Colonic mucosa (tissue), 4 donors: ENCODE measurements around the gene PDE8B. TPM values are rescaled to one million over a fixed set of nuclear protein-coding genes. Genes with fewer than 3 reads are reported as not detected.

ENCODE experiments used
- DNase-seq: peaks from one replicate; pipeline ENCODE4 v3.0.0-alpha.2; 2020
- H3K27ac ChIP-seq: fragments of 200-600 bp; one replicate; pipeline ENCODE4 v1.8.0; 2021
- H3K27me3 ChIP-seq: fragments of 200-600 bp; one replicate; pipeline ENCODE4 v1.8.0; 2021
- H3K36me3 ChIP-seq: fragments of 200-600 bp; one replicate; pipeline ENCODE4 v1.8.0; 2021
- H3K4me1 ChIP-seq: fragments of 200-600 bp; one replicate; pipeline ENCODE4 v1.8.0; 2021; ENCODE audit warnings: mild to moderate bottlenecking
- H3K4me3 ChIP-seq: fragments of 200-600 bp; one replicate; pipeline ENCODE4 v1.8.0; 2021
- H3K9ac ChIP-seq, 2 donors: one replicate each; pipeline ENCODE4 v1.7.0; 2013; ENCODE audit warnings: control low read depth in 2 of 2, low read depth in 2 of 2, low read length in 2 of 2
- H3K9me3 ChIP-seq: fragments of 200-600 bp; one replicate; pipeline ENCODE4 v1.8.0; 2021
- CTCF ChIP-seq: fragments of 200-600 bp; IDR thresholded peaks from one replicate; pipeline ENCODE4 v1.8.0; 2022; ENCODE audit warnings: antibody characterized with exemption, mild to moderate bottlenecking
- intact Hi-C: fragments of 100-400 bp; cut with DNase I; formaldehyde crosslinking; loops from one replicate; pipeline ENCODE4 v1.14.1; 2022
- total RNA-seq, 2 donors: library from RNA; stranded (reverse); fragmentation: NEBNext Ultra II Directional in 1 of 2; extraction: Animal tissue kit (Norgen Biotek cat#: 25700) in 1 of 2; gene quantifications; one replicate each; pipeline ENCODE4 v1.2.1, GENCODE V29; 2021
- donor health status: healthy.
- donor health status: DM: no; HTN: no; CAD: no.
- donor health status: DM: no; HTN: no; CAD: no.

The PDE8B gene
- total RNA-seq, 2 donors from 2014 or later = 0.86 to 1.8 TPM

- Histone ChIP-seq H3K4me1 (no peaks in the 10 kb centered on the region), H3K9me3 (no peaks in the 10 kb centered on the region), H3K4me3 (no peak overlapping the region), H3K27ac (no peak overlapping the region), H3K9ac (no peak overlapping the region), H3K27me3 (no peaks in the 10 kb centered on the region), H3K36me3 (no peaks in the 10 kb centered on the region)
- DNase-seq = no peak
- intact Hi-C loops = no loop called here
- TF ChIP-seq CTCF = no peak
Measured at GRCh38 chr5:77333451-77334123, 123.1 kb downstream of the PDE8B start.

- no peak for DNase-seq
- intact Hi-C loops = no loop called here
- H3K36me3 ChIP-seq = no peaks in the 10 kb centered on the region
- no peaks in the 10 kb centered on the region for H3K27me3 ChIP-seq
- TF ChIP-seq CTCF = no peak
- no peak overlapping the region for H3K27ac ChIP-seq
- H3K4me1 ChIP-seq = no peaks in the 10 kb centered on the region
- no peaks in the 10 kb centered on the region for H3K9me3 ChIP-seq
- H3K4me3 ChIP-seq = no peak overlapping the region
- no peak overlapping the region for H3K9ac ChIP-seq
Measured at GRCh38 chr5:77337246-77337645, 126.8 kb downstream of the PDE8B start.

- TF ChIP-seq CTCF = no peak
- DNase-seq = no peak
- no peaks in the 10 kb centered on the region for H3K36me3 ChIP-seq
- no peaks in the 10 kb centered on the region for H3K9me3 ChIP-seq
- H3K9ac ChIP-seq = no peak overlapping the region
- H3K4me1 ChIP-seq = no peaks in the 10 kb centered on the region
- no peak overlapping the region for H3K27ac ChIP-seq
- H3K27me3 ChIP-seq = no peaks in the 10 kb centered on the region
- intact Hi-C loops = no loop called here
- no peak overlapping the region for H3K4me3 ChIP-seq
Measured at GRCh38 chr5:77337686-77338085, 127.2 kb downstream of the PDE8B start.

GRCh38 chr5:77339337-77339890 is 128.9 kb downstream of the PDE8B start:
- no peak overlapping the region for H3K4me3 ChIP-seq
- no peaks in the 10 kb centered on the region for H3K9me3 ChIP-seq
- no peak for DNase-seq
- H3K27ac ChIP-seq = no peak overlapping the region
- no peak for TF ChIP-seq CTCF
- H3K27me3 ChIP-seq = no peaks in the 10 kb centered on the region
- no peaks in the 10 kb centered on the region for H3K4me1 ChIP-seq
- H3K9ac ChIP-seq = no peak overlapping the region
- intact Hi-C loops = no loop called here
- H3K36me3 ChIP-seq = no peaks in the 10 kb centered on the region

GRCh38 chr5:77343165-77343564 is 132.7 kb downstream of the PDE8B start:
- TF ChIP-seq CTCF = no peak
- H3K4me3 ChIP-seq = no peak overlapping the region
- H3K9ac ChIP-seq = no peak overlapping the region
- H3K27ac ChIP-seq = no peak overlapping the region
- no peaks in the 10 kb centered on the region for H3K4me1 ChIP-seq
- no peak for DNase-seq
- no peaks in the 10 kb centered on the region for H3K9me3 ChIP-seq
- H3K27me3 ChIP-seq = no peaks in the 10 kb centered on the region
- H3K36me3 ChIP-seq = no peaks in the 10 kb centered on the region
- intact Hi-C loops = no loop called here
